Upper lobe of left lung (tissue), 6 donors: ENCODE data around the gene PRKD1. TPM values are rescaled to one million over a fixed set of nuclear protein-coding genes. Genes with fewer than 3 reads are reported as not detected.

Source experiments
- ATAC-seq, 2 donors: fragments of 200-7000 bp; cut with Tn5 transposase; one replicate each; pipeline ENCODE4 v1.9.1; 2022; ENCODE audit warnings: mild to moderate bottlenecking in 2 of 2, moderate library complexity in 2 of 2; ENCODE audit not compliant: low FRiP score in 2 of 2
- DNase-seq, 2 donors: peaks; one replicate each; pipeline ENCODE4 v3.0.0-alpha.2; 2019 to 2020
- H3K27ac ChIP-seq, 4 donors: fragments of 200-600 bp; sonication (generic); one replicate each; pipeline ENCODE4 v1.5.1; 2016 to 2019
- H3K27me3 ChIP-seq, 4 donors: fragments of 200-600 bp; sonication (generic); one replicate each; pipeline ENCODE4 v1.5.1; 2017 to 2019
- H3K36me3 ChIP-seq, 4 donors: fragments of 200-600 bp; sonication (generic); one replicate each; pipeline ENCODE4 v1.5.1; 2016 to 2019
- H3K4me1 ChIP-seq, 4 donors: fragments of 200-600 bp; sonication (generic); one replicate each; pipeline ENCODE4 v1.5.1; 2018 to 2019
- H3K4me3 ChIP-seq, 4 donors: fragments of 200-600 bp; sonication (generic); one replicate each; pipeline ENCODE4 v1.5.1; 2017 to 2019; ENCODE audit warnings: mild to moderate bottlenecking in 2 of 4, moderate library complexity in 1 of 4
- H3K9me3 ChIP-seq, 4 donors: fragments of 200-600 bp; sonication (generic); one replicate each; pipeline ENCODE4 v1.5.1; 2018 to 2019
- CTCF ChIP-seq, 6 experiments: fragments of 450-650 bp in 4 of 6; fragments of 200-600 bp in 2 of 6; sonication (generic) in 2 of 6; IDR thresholded peaks; one replicate each; pipeline ENCODE4 v1.5.1; 2016 to 2019; ENCODE audit warnings: antibody characterized with exemption in 6 of 6
- EP300 ChIP-seq, 4 donors: sonication (generic); formaldehyde crosslinking; IDR thresholded peaks; one replicate each; pipeline ENCODE4 v1.5.1; 2017; ENCODE audit warnings: antibody characterized with exemption in 4 of 4, control low read depth in 2 of 4
- POLR2A ChIP-seq, 4 donors: fragments of 450-650 bp; IDR thresholded peaks; one replicate each; pipeline ENCODE4 v1.5.1; 2016 to 2017; ENCODE audit warnings: antibody characterized with exemption in 4 of 4, mild to moderate bottlenecking in 2 of 4
- POLR2AphosphoS5 ChIP-seq, 2 donors: sonication (generic); formaldehyde crosslinking; IDR thresholded peaks; one replicate each; pipeline ENCODE4 v1.5.1; 2017; ENCODE audit warnings: antibody characterized with exemption in 2 of 2
- WGBS, 2 donors: methylation state at CpG; one replicate each; pipeline ENCODE4 v1.1.5; 2017 to 2018; 5-methylcytosine and 5-hydroxymethylcytosine counted together
- total RNA-seq, 6 donors: library from RNA; depleted of rRNA in 4 of 6; stranded (reverse); fragments of >200 nt in 4 of 6; gene quantifications; one replicate each; pipeline versions ENCODE4 v1.1.0 to v1.2.1, GENCODE V29; 2016 to 2021
- donor health status: DM: no; HTN: no; CAD: no; lungs with moderate emphysema.
- donor health status: DM: no; HTN: yes; CAD: no; lungs with severe emphysema.

Gene PRKD1
- total RNA-seq, 6 donors from 2014 or later, result 12.2 to 32.5 (median 15.2) TPM

GRCh38 chr14:29684926-29685325 lies 242.7 kb downstream of the PRKD1 start:
- ATAC-seq (no peak), DNase-seq (no peak)
- TF ChIP-seq POLR2AphosphoS5 (IDR thresholded peaks at IDR 0.05) (no peak), EP300 (IDR thresholded peaks at IDR 0.05) (no peak), POLR2A (IDR thresholded peaks at IDR 0.05) (no peak), CTCF (IDR thresholded peaks at IDR 0.05) (no peak)
- Histone ChIP-seq H3K36me3 (no peaks in the 10 kb centered on the region), H3K4me1 (no peaks in the 10 kb centered on the region), H3K9me3 (no peaks in the 10 kb centered on the region), H3K27ac (no peak overlapping the region), H3K27me3 (no peaks in the 10 kb centered on the region), H3K4me3 (no peak overlapping the region)

GRCh38 chr14:29682789-29683188 lies 244.9 kb downstream of the PRKD1 start:
- Histone ChIP-seq H3K27me3 (no peaks in the 10 kb centered on the region), H3K9me3 (no peaks in the 10 kb centered on the region), H3K27ac (no peak overlapping the region), H3K36me3 (no peaks in the 10 kb centered on the region), H3K4me3 (no peak overlapping the region), H3K4me1 (no peaks in the 10 kb centered on the region)
- ATAC-seq (no peak), DNase-seq (no peak)
- no peak for TF ChIP-seq POLR2AphosphoS5 (IDR thresholded peaks at IDR 0.05)
- WGBS, 2 donors, result 73 to 77% methylated on average over 2 of the region's 2 CpGs

GRCh38 chr14:29681316-29681715 lies 246.3 kb downstream of the PRKD1 start:
- Histone ChIP-seq H3K9me3 (no peaks in the 10 kb centered on the region), H3K27ac (no peak overlapping the region), H3K27me3 (no peaks in the 10 kb centered on the region), H3K4me1 (no peaks in the 10 kb centered on the region), H3K36me3 (no peaks in the 10 kb centered on the region), H3K4me3 (no peak overlapping the region)
- DNase-seq (no peak), ATAC-seq (no peak)
- WGBS, 2 donors, result 79 to 85% methylated on average over 1 of the region's 1 CpG
- no peak for TF ChIP-seq CTCF (IDR thresholded peaks at IDR 0.05)
- no peak for TF ChIP-seq POLR2A (IDR thresholded peaks at IDR 0.05)
- no peak for TF ChIP-seq POLR2AphosphoS5 (IDR thresholded peaks at IDR 0.05)
- no peak for TF ChIP-seq EP300 (IDR thresholded peaks at IDR 0.05)

- no peak for ATAC-seq
Observed at GRCh38 chr14:29674566-29675285, 252.9 kb downstream of the PRKD1 start.

GRCh38 chr14:29672831-29673230 lies 254.8 kb downstream of the PRKD1 start:
- DNase-seq (no peak), ATAC-seq (no peak)
- no peaks in the 10 kb centered on the region for H3K27me3 ChIP-seq
- no peaks in the 10 kb centered on the region for H3K36me3 ChIP-seq
- no peaks in the 10 kb centered on the region for H3K4me1 ChIP-seq
- no peak overlapping the region for H3K27ac ChIP-seq
- no peaks in the 10 kb centered on the region for H3K9me3 ChIP-seq
- WGBS, 2 donors, result 74 to 78% methylated on average over 3 of the region's 3 CpGs
- TF ChIP-seq EP300 (IDR thresholded peaks at IDR 0.05) (no peak), CTCF (IDR thresholded peaks at IDR 0.05) (no peak), POLR2A (IDR thresholded peaks at IDR 0.05) (no peak), POLR2AphosphoS5 (IDR thresholded peaks at IDR 0.05) (no peak)
- H3K4me3 ChIP-seq, result no peak overlapping the region

More at GRCh38 chr14:29674566-29675285, 252.9 kb downstream of the PRKD1 start:
- TF ChIP-seq POLR2AphosphoS5 (IDR thresholded peaks at IDR 0.05) (no peak), CTCF (IDR thresholded peaks at IDR 0.05) (no peak), POLR2A (IDR thresholded peaks at IDR 0.05) (no peak), EP300 (IDR thresholded peaks at IDR 0.05) (no peak)
- Histone ChIP-seq H3K27ac (no peak overlapping the region), H3K9me3 (no peaks in the 10 kb centered on the region), H3K4me3 (no peak overlapping the region), H3K4me1 (no peaks in the 10 kb centered on the region), H3K27me3 (no peaks in the 10 kb centered on the region), H3K36me3 (no peaks in the 10 kb centered on the region)
- WGBS, 2 donors, result 87% methylated on average over 7 of the region's 7 CpGs
- DNase-seq, result no peak
